K562 (cell line): Measurements from ENCODE around the gene ERP44. TPM values are rescaled to one million over a fixed set of nuclear protein-coding genes. Genes with fewer than 3 reads are reported as not detected.
A peak's percentile ranks its signal among the peaks of the same experiment; 100 is the strongest.

Source experiments
- ATAC-seq: fragments of 200-7000 bp; cut with Tn5 transposase; 3 replicates; pipeline ENCODE4 v1.9.1; 2020; ENCODE audit warnings: moderate library complexity
- BruUV-seq: library from RNA; stranded (reverse); fragments of 400-500 nt; replicated peaks from 2 replicates; lab custom pipeline; 2021; lab: Mats Ljungman, UMichigan
- CTCF ChIA-PET: fragments of 300-600 bp; formaldehyde crosslinking; extraction: SDS; loops from one replicate; lab custom pipeline; 2021; ENCODE audit warnings: low intra/inter-chr PET ratio; lab: Yijun Ruan, JAX
- POLR2A ChIA-PET: fragments of 300-600, 350-650 bp; sonication (Branson Sonifier 250); formaldehyde crosslinking; extraction: SDS; loops from one replicate; lab custom pipeline; 2021; ENCODE audit warnings: antibody characterized with exemption, inconsistent platforms; lab: Yijun Ruan, JAX
- DNase-seq, 4 experiments: peaks; one replicate each; pipeline versions ENCODE4 v3.0.0 to v3.0.0-alpha.2; 2011 to 2018; ENCODE audit warnings: low spot score in 3 of 4, mixed read lengths in 3 of 4; ENCODE audit errors: extremely low read depth in 1 of 4
- FAIRE-seq: peaks from 2 replicates; lab custom pipeline; 2011; peaks lifted over from hg19 to GRCh38; lab: Jason Lieb, UNC
- H2AFZ ChIP-seq: 2 replicates; pipeline ENCODE4 v1.6.0; 2011; ENCODE audit warnings: low read depth, low read length, control low read depth, inconsistent platforms
- H3K27ac ChIP-seq: fragments of 200-600 bp; 3 replicates; pipeline ENCODE4 v1.8.0; 2011; ENCODE audit warnings: low read depth, mild to moderate bottlenecking, control low read depth, inconsistent platforms, low read length, moderate library complexity, mixed read lengths; ENCODE audit errors: extremely low read depth
- H3K27me3 ChIP-seq, 2 experiments: fragments of 300-600 bp in 1 of 2; 2 replicates in 1 of 2; 3 replicates in 1 of 2; pipeline versions ENCODE4 v1.6.0 to v1.8.0; 2011; ENCODE audit warnings: inconsistent platforms in 2 of 2, low read length in 2 of 2, mild to moderate bottlenecking in 1 of 2, mixed read lengths in 1 of 2, moderate library complexity in 1 of 2; ENCODE audit not compliant: control insufficient read depth in 2 of 2, insufficient read depth in 2 of 2
- H3K36me3 ChIP-seq: fragments of 300-600 bp; 3 replicates; pipeline ENCODE4 v1.8.0; 2011; ENCODE audit warnings: mild to moderate bottlenecking, low read length, inconsistent platforms; ENCODE audit not compliant: control insufficient read depth, insufficient read depth
- H3K4me1 ChIP-seq, 2 experiments: fragments of 200-600 bp in 1 of 2; replicated peaks in 1 of 2; 2 replicates in 1 of 2; 3 replicates in 1 of 2; pipeline versions ENCODE4 v1.5.1 to v1.8.0; 2011; ENCODE audit warnings: inconsistent platforms in 2 of 2, low read length in 2 of 2, mild to moderate bottlenecking in 1 of 2, mixed read lengths in 1 of 2, moderate library complexity in 1 of 2; ENCODE audit not compliant: control insufficient read depth in 2 of 2, insufficient read depth in 2 of 2
- H3K4me2 ChIP-seq: 2 replicates; pipeline ENCODE4 v1.6.1; 2011; ENCODE audit warnings: low read length, control low read depth, inconsistent platforms, mixed read lengths; ENCODE audit not compliant: insufficient read depth
- H3K4me3 ChIP-seq: fragments of 200-600 bp; sonication (generic), shearing (Covaris generic); 2 replicates; pipeline ENCODE4 v1.5.1; 2016; ENCODE audit warnings: control low read depth, inconsistent platforms
- H3K79me2 ChIP-seq: fragments of 200-600 bp; 3 replicates; pipeline ENCODE4 v1.8.0; 2011; ENCODE audit warnings: low read length, inconsistent platforms; ENCODE audit not compliant: control insufficient read depth, insufficient read depth
- H3K9ac ChIP-seq, 2 experiments: 2 replicates each; pipeline versions ENCODE4 v1.6.0 to v1.6.1; 2011; ENCODE audit warnings: low read depth in 2 of 2, low read length in 2 of 2, control low read depth in 1 of 2, inconsistent platforms in 1 of 2, mild to moderate bottlenecking in 1 of 2, mixed read lengths in 1 of 2; ENCODE audit not compliant: insufficient read depth in 1 of 2
- H3K9me1 ChIP-seq: one replicate; pipeline ENCODE4 v1.6.0; 2011; ENCODE audit warnings: inconsistent platforms, mild to moderate bottlenecking, low read length, moderate library complexity; ENCODE audit not compliant: control insufficient read depth, insufficient read depth
- H3K9me3 ChIP-seq: replicated peaks from 2 replicates; pipeline ENCODE4 v1.5.1; 2011; ENCODE audit warnings: low read depth, low read length, inconsistent platforms; ENCODE audit not compliant: control insufficient read depth, insufficient read depth
- H4K20me1 ChIP-seq: replicated peaks from 2 replicates; pipeline ENCODE4 v1.6.1; 2011; ENCODE audit warnings: low read length, inconsistent platforms, mixed read lengths; ENCODE audit not compliant: control insufficient read depth, insufficient read depth
- C11orf30 ChIP-seq: fragments of 450-650 bp; IDR thresholded peaks from 2 replicates; pipeline ENCODE4 v1.6.1; 2016; ENCODE audit warnings: low read depth, mild to moderate bottlenecking
- EGR1 ChIP-seq: fragments of 450-650 bp; conservative IDR thresholded peaks from 2 replicates; pipeline ENCODE4 v1.6.1; 2017; ENCODE audit warnings: mild to moderate bottlenecking
- FOXJ2 ChIP-seq: fragments of 200-800 bp; sonication (Bioruptor generic); IDR thresholded peaks from 2 replicates; pipeline ENCODE4 v1.6.1; 2016; ENCODE audit warnings: missing genetic modification characterization, missing compliant biosample characterization
- MAFG ChIP-seq: fragments of 450-650 bp; conservative IDR thresholded peaks from 2 replicates; pipeline ENCODE4 v1.6.1; 2016; ENCODE audit warnings: missing genetic modification characterization, missing compliant biosample characterization
- SLC30A9 ChIP-seq: fragments of 250-450 bp; sonication (Bioruptor Pico); IDR thresholded peaks from 2 replicates; pipeline ENCODE4 v1.8.0; 2022; ENCODE audit warnings: mild to moderate bottlenecking, moderate library complexity
- YY1 ChIP-seq, 3 experiments: IDR thresholded peaks; 2 replicates each; pipeline ENCODE4 v1.6.1; 2011; ENCODE audit warnings: low read length in 2 of 3, mild to moderate bottlenecking in 2 of 3, moderate library complexity in 2 of 3, borderline replicate concordance in 1 of 3, control low read depth in 1 of 3, low read depth in 1 of 3; ENCODE audit not compliant: insufficient read depth in 3 of 3, insufficient replicate concordance in 2 of 3, control insufficient read depth in 1 of 3, insufficient read length in 1 of 3; ENCODE audit errors: extremely low read depth in 1 of 3
- ZNF316 ChIP-seq: fragments of 450-650 bp; IDR thresholded peaks from 2 replicates; pipeline ENCODE4 v1.6.1; 2016
- ZNF778 ChIP-seq: fragments of 450-650 bp; formaldehyde crosslinking; IDR thresholded peaks from 2 replicates; pipeline ENCODE4 v1.4.0; 2020; ENCODE audit warnings: mild to moderate bottlenecking, moderate library complexity
- ZSCAN32 ChIP-seq: fragments of 450-650 bp; formaldehyde crosslinking; IDR thresholded peaks from 2 replicates; pipeline ENCODE4 v1.4.0; 2020; ENCODE audit warnings: mild to moderate bottlenecking, moderate library complexity
- WGBS: fragments of 100-300 bp; shearing (Covaris generic); methylation state at CpG from one replicate; pipeline ENCODE4 v1.1.6; 2016; ENCODE audit warnings: low coverage, mixed read lengths; ENCODE audit not compliant: insufficient coverage; ENCODE audit errors: missing lambda C conversion rate; 5-methylcytosine and 5-hydroxymethylcytosine counted together
- in situ Hi-C: fragments of 300-500 bp; cut with MboI; formaldehyde crosslinking; loops from 4 replicates; pipeline ENCODE4 v1.15.0; 2018; ENCODE audit warnings: inconsistent platforms, mixed read lengths
- intact Hi-C: fragments of 100-400 bp; cut with micrococcal nuclease; formaldehyde crosslinking; loops from 2 replicates; pipeline ENCODE4 v1.14.2; 2022
- polyA plus RNA-seq, 8 experiments: library from polyadenylated mRNA; depleted of rRNA in 4 of 8; stranded (reverse) in 5 of 8; unstranded in 3 of 8; fragments of >200 nt; fragmentation: Nextera tagmentation in 2 of 8; fragmentation: Illumina TruSeq in 1 of 8; extraction: Ambion mirVana in 2 of 8; extraction: Trizol in 1 of 8; gene quantifications; 2 replicates each; pipeline versions ENCODE4 v1.2.1 to v1.2.3, GENCODE V29; 2011 to 2014; ENCODE audit warnings: inconsistent platforms in 1 of 8, missing spikeins in 1 of 8
- total RNA-seq, 7 experiments: library from RNA; depleted of rRNA in 6 of 7; stranded (reverse); fragments of >200 nt in 6 of 7; fragmentation: Illumina TruSeq in 2 of 7; extraction: Trizol in 2 of 7; gene quantifications; 2 replicates each; pipeline versions ENCODE4 v1.2.1 to v1.2.3, GENCODE V29; 2011 to 2021; ENCODE audit warnings: low replicate concordance in 1 of 7
- TF ChIP-seq, protein P1 (sequence below): fragments of 450-650 bp; IDR thresholded peaks from 2 replicates; pipeline ENCODE4 v1.6.1; 2016; ENCODE audit warnings: missing biosample characterization, missing genetic modification characterization

The ERP44 gene
- total and polyA plus RNA-seq, 9 of the 15 experiments (the other 6 are each of a cell fraction or from before 2014, with no cell fraction given), result 9.2 to 23.4 (median 13.6) TPM

DNA sequence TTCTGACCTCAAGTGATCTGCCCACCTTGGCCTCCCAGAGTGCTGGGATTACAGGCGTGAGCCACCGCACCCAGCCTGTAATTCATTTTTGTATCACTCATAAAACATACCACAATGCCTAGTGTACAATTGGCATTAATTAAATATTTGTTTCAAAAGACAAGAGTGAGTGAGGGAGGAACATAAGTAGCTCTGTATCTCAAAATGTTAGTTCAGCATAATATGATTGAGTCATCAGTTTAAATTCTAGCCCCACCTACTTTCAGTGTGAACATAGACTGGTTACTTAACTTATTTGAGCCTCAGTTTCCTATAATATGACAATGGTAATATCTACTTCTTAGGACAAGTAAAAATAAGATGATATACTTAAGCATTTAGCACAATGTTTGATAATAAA is 27.1 kb upstream of the ERP44 start:
- H3K9me3 ChIP-seq, result no peaks in the 10 kb centered on the region
- H3K27ac ChIP-seq, result peak overlapping the region; percentile 34; the same call in 1 of the 3 replicates
- H3K4me3 ChIP-seq, result no peak overlapping the region
- no peak overlapping the region for H3K9ac ChIP-seq
- FAIRE-seq (no peak), DNase-seq (no peak)
- ChIA-PET CTCF (no interaction called here), POLR2A (no interaction called here)
- 76% methylated on average over 2 of the region's 2 CpGs for WGBS
- H4K20me1 ChIP-seq, result no peaks in the 10 kb centered on the region
- H3K9me1 ChIP-seq, result no peaks in the 10 kb centered on the region
- intact Hi-C loops (no loop called here), in situ Hi-C loops (loop anchor here (10.0 kb wide), 1 partner anchor 89 kb away; no protein-coding TSS in a partner anchor)
- peaks cover 10% of the 10 kb centered on the region; the same call in 1 of the 3 replicates for H3K36me3 ChIP-seq
- H3K27me3 ChIP-seq, result no peaks in the 10 kb centered on the region
- TF ChIP-seq FOXJ2 (tag) (no peak), YY1 (IDR thresholded peaks at IDR 0.05; ENCODE audit: borderline replicate concordance in 1 of 3, control insufficient read depth in 1 of 3, extremely low read depth in 1 of 3, insufficient read depth in 3 of 3, insufficient read length in 1 of 3, insufficient replicate concordance in 2 of 3, low read depth in 1 of 3, low read length in 2 of 3) (no peak), ZNF316 (peak; percentile 82), SLC30A9 (CRISPR knock-in tag) (no peak), C11orf30 (peak; percentile 66), EGR1 (no peak), ZSCAN32 (no peak), MAFG (tag) (peak; percentile 59), ZNF778 (no peak)
- TF ChIP-seq, protein P1, sequence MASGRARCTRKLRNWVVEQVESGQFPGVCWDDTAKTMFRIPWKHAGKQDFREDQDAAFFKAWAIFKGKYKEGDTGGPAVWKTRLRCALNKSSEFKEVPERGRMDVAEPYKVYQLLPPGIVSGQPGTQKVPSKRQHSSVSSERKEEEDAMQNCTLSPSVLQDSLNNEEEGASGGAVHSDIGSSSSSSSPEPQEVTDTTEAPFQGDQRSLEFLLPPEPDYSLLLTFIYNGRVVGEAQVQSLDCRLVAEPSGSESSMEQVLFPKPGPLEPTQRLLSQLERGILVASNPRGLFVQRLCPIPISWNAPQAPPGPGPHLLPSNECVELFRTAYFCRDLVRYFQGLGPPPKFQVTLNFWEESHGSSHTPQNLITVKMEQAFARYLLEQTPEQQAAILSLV (tag), result no peak
- TF ChIP-seq, all 486 proteins: peak for 3
- no TSS peak for BruUV-seq
- no peak overlapping the region for H3K4me2 ChIP-seq
- H2AFZ ChIP-seq, result 0 out of 2 replicates have a peak overlapping the region, but pooled peaks have one; percentile 14
- ATAC-seq, result no peak
- peaks cover 0 to 7% of the 10 kb centered on the region in 2 experiments; a peak in 2 of 5 replicates for H3K4me1 ChIP-seq
- peaks cover 10% of the 10 kb centered on the region; the same call in 2 of the 3 replicates for H3K79me2 ChIP-seq
